HUES6 (cell line): ENCODE results near the gene ZNRF3.

ENCODE experiments used
- H3K27ac ChIP-seq: 2 replicates; pipeline ENCODE4 v1.7.0; 2013; ENCODE audit warnings: low read depth, mild to moderate bottlenecking, low read length, inconsistent platforms
- H3K27me3 ChIP-seq: 2 replicates; pipeline ENCODE4 v1.6.1; 2013; ENCODE audit warnings: low read length; ENCODE audit not compliant: control insufficient read depth, insufficient read depth
- H3K36me3 ChIP-seq: 2 replicates; pipeline ENCODE4 v1.6.1; 2013; ENCODE audit warnings: low read length; ENCODE audit not compliant: control insufficient read depth, insufficient read depth
- H3K4me1 ChIP-seq: 2 replicates; pipeline ENCODE4 v1.6.1; 2013; ENCODE audit warnings: low read length; ENCODE audit not compliant: control insufficient read depth, insufficient read depth
- H3K4me3 ChIP-seq: 2 replicates; pipeline ENCODE4 v1.5.1; 2013; ENCODE audit warnings: low read depth, low read length
- H3K9ac ChIP-seq: one replicate; pipeline ENCODE4 v1.6.1; 2013; ENCODE audit warnings: mild to moderate bottlenecking, low read length
- H3K9me3 ChIP-seq: 2 replicates; pipeline ENCODE4 v1.6.1; 2013; ENCODE audit warnings: low read depth, low read length; ENCODE audit not compliant: control insufficient read depth, insufficient read depth

The ZNRF3 gene

GRCh38 chr22:29012101-29012433 lies 128.7 kb downstream of the ZNRF3 start:
- H3K9ac ChIP-seq = no peak overlapping the region
- no peaks in the 10 kb centered on the region for H3K9me3 ChIP-seq
- H3K4me1 ChIP-seq = peaks cover 49% of the 10 kb centered on the region
- no peak overlapping the region for H3K27ac ChIP-seq
- no peaks in the 10 kb centered on the region for H3K27me3 ChIP-seq
- H3K4me3 ChIP-seq = no peak overlapping the region
- no peaks in the 10 kb centered on the region for H3K36me3 ChIP-seq

DNA sequence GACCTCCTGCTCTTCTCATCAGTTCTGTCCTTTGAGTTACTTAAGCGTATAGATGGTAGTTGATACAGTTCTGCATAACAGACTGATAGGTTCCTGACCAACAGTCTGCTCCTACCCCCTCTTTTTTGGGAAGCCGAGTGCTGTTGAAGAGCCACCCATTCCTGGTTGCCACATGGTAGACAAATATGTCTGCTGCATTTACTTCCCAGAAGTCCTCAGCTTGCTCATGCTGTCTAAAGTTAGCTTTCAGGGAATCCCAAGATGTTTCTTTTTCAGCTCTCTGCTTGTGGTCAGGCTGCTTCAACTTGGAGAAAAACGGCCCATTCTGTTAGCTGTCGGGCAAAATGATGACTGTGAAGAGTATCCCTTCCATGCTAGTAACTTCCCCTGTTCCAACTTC lies 129.6 kb downstream of the ZNRF3 start:
- peaks cover 48% of the 10 kb centered on the region for H3K4me1 ChIP-seq
- H3K27ac ChIP-seq = no peak overlapping the region
- H3K9ac ChIP-seq = no peak overlapping the region
- no peaks in the 10 kb centered on the region for H3K27me3 ChIP-seq
- no peaks in the 10 kb centered on the region for H3K9me3 ChIP-seq
- no peak overlapping the region for H3K4me3 ChIP-seq
- H3K36me3 ChIP-seq = no peaks in the 10 kb centered on the region

DNA sequence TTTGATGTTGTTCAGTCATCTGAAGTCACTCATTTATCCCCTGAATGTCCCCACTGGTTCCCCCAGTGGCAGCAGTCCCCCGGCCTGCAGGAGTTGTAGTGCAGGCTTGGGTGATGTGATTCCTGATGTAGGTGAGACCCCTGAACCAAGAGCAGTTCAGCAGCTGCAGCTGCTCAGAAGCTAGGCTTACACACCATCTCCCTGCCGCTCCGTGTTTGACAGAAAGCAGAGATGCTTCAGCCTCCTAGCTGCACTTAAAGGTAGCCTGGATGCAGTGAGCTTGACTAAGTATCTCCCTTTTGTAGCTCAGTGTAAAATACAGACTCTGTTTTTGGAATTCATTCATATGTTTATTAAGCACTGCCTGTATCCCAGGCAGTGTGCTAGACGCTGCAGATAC lies 130.9 kb downstream of the ZNRF3 start:
- no peak overlapping the region for H3K4me3 ChIP-seq
- H3K9ac ChIP-seq = no peak overlapping the region
- peaks cover 39% of the 10 kb centered on the region for H3K4me1 ChIP-seq
- H3K27ac ChIP-seq = no peak overlapping the region
- H3K27me3 ChIP-seq = no peaks in the 10 kb centered on the region
- H3K36me3 ChIP-seq = no peaks in the 10 kb centered on the region
- peaks cover 9% of the 10 kb centered on the region for H3K9me3 ChIP-seq

GRCh38 chr22:29014773-29015172 lies 131.4 kb downstream of the ZNRF3 start:
- Histone ChIP-seq H3K9ac (no peak overlapping the region), H3K27ac (no peak overlapping the region), H3K9me3 (peaks cover 9% of the 10 kb centered on the region), H3K36me3 (no peaks in the 10 kb centered on the region), H3K4me3 (no peak overlapping the region), H3K4me1 (peaks cover 38% of the 10 kb centered on the region), H3K27me3 (no peaks in the 10 kb centered on the region)

GRCh38 chr22:29016067-29016938 lies 132.9 kb downstream of the ZNRF3 start:
- H3K4me1 ChIP-seq = peaks cover 33% of the 10 kb centered on the region
- H3K9ac ChIP-seq = no peak overlapping the region
- no peaks in the 10 kb centered on the region for H3K27me3 ChIP-seq
- no peaks in the 10 kb centered on the region for H3K36me3 ChIP-seq
- peaks cover 9% of the 10 kb centered on the region for H3K9me3 ChIP-seq
- H3K27ac ChIP-seq = no peak overlapping the region
- no peak overlapping the region for H3K4me3 ChIP-seq

- Histone ChIP-seq H3K9ac (no peak overlapping the region), H3K4me3 (no peak overlapping the region), H3K9me3 (peaks cover 9% of the 10 kb centered on the region), H3K27me3 (no peaks in the 10 kb centered on the region), H3K36me3 (no peaks in the 10 kb centered on the region), H3K27ac (no peak overlapping the region), H3K4me1 (peaks cover 31% of the 10 kb centered on the region)
These were observed 135.2 kb downstream of the ZNRF3 start for GRCh38 chr22:29018293-29019189.

GRCh38 chr22:29022101-29022817 lies 138.9 kb downstream of the ZNRF3 start:
- Histone ChIP-seq H3K9ac (no peak overlapping the region), H3K4me3 (no peak overlapping the region), H3K27me3 (no peaks in the 10 kb centered on the region), H3K27ac (no peak overlapping the region), H3K9me3 (peaks cover 9% of the 10 kb centered on the region), H3K4me1 (peaks cover 16% of the 10 kb centered on the region; the same call in 1 of the 2 replicates), H3K36me3 (no peaks in the 10 kb centered on the region)

DNA sequence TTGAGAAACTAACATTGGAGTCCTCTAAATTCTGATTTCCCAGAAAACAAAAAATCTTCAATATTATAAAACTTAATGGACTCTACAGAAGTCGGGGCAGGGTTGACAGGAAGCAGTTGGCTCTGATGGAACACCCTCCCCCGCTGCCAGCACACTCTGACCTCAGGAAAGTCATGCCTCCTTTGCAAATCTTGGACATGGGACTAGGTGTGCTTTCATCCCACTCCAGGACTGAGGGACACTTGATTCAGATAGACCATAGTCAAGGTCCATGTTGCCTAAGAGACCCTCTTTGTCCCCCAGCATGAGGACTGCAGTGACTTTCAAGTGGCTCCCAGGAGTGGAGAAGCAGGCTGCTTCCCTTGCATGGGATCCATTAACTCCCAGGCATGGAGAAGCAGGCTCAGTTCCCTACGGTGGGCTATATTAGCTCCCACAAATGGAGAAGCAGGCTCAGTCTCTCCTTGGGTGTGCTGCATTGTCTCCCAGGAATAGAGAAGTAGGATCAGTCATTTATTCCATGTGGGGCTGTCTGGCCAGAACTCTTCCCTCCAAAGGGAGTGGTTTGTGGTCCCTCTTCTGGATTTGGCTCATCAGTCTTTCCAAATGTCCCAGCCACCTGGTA lies 139.9 kb downstream of the ZNRF3 start:
- Histone ChIP-seq H3K36me3 (no peaks in the 10 kb centered on the region), H3K27me3 (no peaks in the 10 kb centered on the region), H3K4me3 (no peak overlapping the region), H3K4me1 (peaks cover 20% of the 10 kb centered on the region; the same call in 1 of the 2 replicates), H3K9ac (no peak overlapping the region), H3K9me3 (peaks cover 7% of the 10 kb centered on the region), H3K27ac (no peak overlapping the region)

DNA sequence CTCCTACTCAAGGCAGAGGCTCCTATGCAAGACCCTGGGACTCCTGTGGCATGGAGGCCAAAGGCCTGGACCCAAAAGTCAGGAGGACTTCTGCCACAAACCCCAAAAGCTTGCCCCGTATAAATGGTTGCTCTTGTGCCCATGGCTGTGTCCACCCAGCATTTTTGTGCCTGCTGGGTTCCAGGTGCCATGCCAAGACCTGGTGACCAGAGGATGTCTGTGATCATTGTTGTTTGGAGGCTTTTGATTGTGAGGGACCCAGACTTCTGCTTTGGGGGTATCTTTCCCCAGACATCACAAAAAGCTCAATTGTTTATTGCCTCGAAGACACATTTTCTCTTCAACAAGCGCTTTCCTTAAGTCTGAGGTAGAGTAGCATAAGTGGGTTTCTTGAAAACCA lies 143.2 kb downstream of the ZNRF3 start:
- no peaks in the 10 kb centered on the region for H3K27me3 ChIP-seq
- H3K4me1 ChIP-seq = peaks cover 47% of the 10 kb centered on the region
- no peaks in the 10 kb centered on the region for H3K36me3 ChIP-seq
- H3K27ac ChIP-seq = no peak overlapping the region
- H3K9me3 ChIP-seq = no peaks in the 10 kb centered on the region
- H3K4me3 ChIP-seq = no peak overlapping the region
- H3K9ac ChIP-seq = no peak overlapping the region

GRCh38 chr22:29028468-29028867 lies 145.1 kb downstream of the ZNRF3 start:
- H3K27me3 ChIP-seq = no peaks in the 10 kb centered on the region
- no peak overlapping the region for H3K9ac ChIP-seq
- H3K9me3 ChIP-seq = no peaks in the 10 kb centered on the region
- H3K4me3 ChIP-seq = no peak overlapping the region
- no peak overlapping the region for H3K27ac ChIP-seq
- H3K36me3 ChIP-seq = no peaks in the 10 kb centered on the region
- H3K4me1 ChIP-seq = peaks cover 48% of the 10 kb centered on the region
